Endothelial cell (in vitro differentiated cells): ENCODE results near the gene TLX2. TPM values are rescaled to one million over a fixed set of nuclear protein-coding genes. Genes with fewer than 3 reads are reported as not detected.
A peak's percentile ranks its signal among the peaks of the same experiment; 100 is the strongest.
"Not testable (repeated sequence)": the region's sequence is repeated elsewhere in the genome, so short reads cannot be mapped to it uniquely, and the experiment has no call there.

Source experiments
- DNase-seq: peaks from one replicate; pipeline ENCODE4 v3.0.0; 2021; ENCODE audit warnings: low spot score
- H3K27ac Mint-ChIP-seq: one replicate; pipeline ENCODE4 v1.8.0; 2021; ENCODE audit warnings: mixed read lengths, inconsistent platforms; ENCODE audit not compliant: unreplicated experiment
- H3K27me3 Mint-ChIP-seq: one replicate; pipeline ENCODE4 v1.8.0; 2021; ENCODE audit warnings: mild to moderate bottlenecking, moderate library complexity, mixed read lengths, inconsistent platforms; ENCODE audit not compliant: unreplicated experiment
- H3K36me3 Mint-ChIP-seq: one replicate; pipeline ENCODE4 v1.8.0; 2021; ENCODE audit warnings: mild to moderate bottlenecking, low read depth, mixed read lengths, inconsistent platforms; ENCODE audit not compliant: unreplicated experiment
- H3K4me1 Mint-ChIP-seq: one replicate; pipeline ENCODE4 v1.8.0; 2021; ENCODE audit warnings: mild to moderate bottlenecking, mixed read lengths, inconsistent platforms; ENCODE audit not compliant: unreplicated experiment
- H3K4me3 Mint-ChIP-seq: one replicate; pipeline ENCODE4 v1.8.0; 2021; ENCODE audit warnings: mild to moderate bottlenecking, mixed read lengths, inconsistent platforms; ENCODE audit not compliant: unreplicated experiment
- H3K9me3 Mint-ChIP-seq: one replicate; pipeline ENCODE4 v1.8.0; 2021; ENCODE audit warnings: mixed read lengths, inconsistent platforms; ENCODE audit not compliant: unreplicated experiment
- CTCF ChIP-seq: fragments of 200-600 bp; sonication (generic); IDR thresholded peaks from one replicate; pipeline ENCODE4 v1.5.0; 2021; ENCODE audit warnings: antibody characterized with exemption; ENCODE audit not compliant: unreplicated experiment
- total RNA-seq: library from RNA; stranded (reverse); fragmentation: NEBNext Ultra II Directional; extraction: Animal tissue kit (Norgen Biotek cat#: 25700); gene quantifications from one replicate; pipeline ENCODE4 v1.2.1, GENCODE V29; 2021; ENCODE audit not compliant: unreplicated experiment

TLX2 gene
- total RNA-seq, 1 donor from 2014 or later: not detected

DNA sequence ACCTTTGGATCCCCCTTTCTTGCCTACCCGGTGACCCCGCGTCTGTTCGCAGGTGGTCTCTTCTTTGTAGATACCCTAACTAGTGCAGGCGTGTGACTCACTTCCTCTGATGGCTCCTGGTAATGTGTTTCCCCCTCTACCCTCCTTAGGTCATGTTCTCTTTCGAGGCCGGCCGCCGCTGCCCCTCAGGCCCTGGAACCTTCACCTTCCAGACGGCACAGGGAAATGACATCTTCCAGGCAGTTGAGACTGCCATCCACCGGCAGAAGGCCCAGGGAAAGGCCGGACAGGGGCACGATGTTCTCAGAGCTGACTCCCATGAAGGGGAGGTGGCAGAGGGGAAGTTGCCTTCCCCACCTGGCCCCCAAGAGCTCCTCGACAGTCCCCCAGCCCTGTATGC, 41.9 kb downstream of the TLX2 start:
- no peak for TF ChIP-seq CTCF
- no peak overlapping the region for H3K4me3 Mint-ChIP-seq
- peaks cover 35% of the 10 kb centered on the region for H3K4me1 Mint-ChIP-seq
- H3K9me3 Mint-ChIP-seq: no peaks in the 10 kb centered on the region
- peaks cover 10% of the 10 kb centered on the region for H3K36me3 Mint-ChIP-seq
- no peak for DNase-seq
- H3K27ac Mint-ChIP-seq: no peak overlapping the region
- H3K27me3 Mint-ChIP-seq: peaks cover 8% of the 10 kb centered on the region

GRCh38 chr2:74556831-74557370, 42.7 kb downstream of the TLX2 start:
- no peak overlapping the region for H3K27ac Mint-ChIP-seq
- no peak for DNase-seq
- H3K4me1 Mint-ChIP-seq: peaks cover 43% of the 10 kb centered on the region
- peaks cover 13% of the 10 kb centered on the region for H3K27me3 Mint-ChIP-seq
- H3K4me3 Mint-ChIP-seq: no peak overlapping the region
- H3K9me3 Mint-ChIP-seq: no peaks in the 10 kb centered on the region
- no peak for TF ChIP-seq CTCF
- H3K36me3 Mint-ChIP-seq: peaks cover 5% of the 10 kb centered on the region

GRCh38 chr2:74558284-74559230, 44.3 kb downstream of the TLX2 start:
- H3K27ac Mint-ChIP-seq: peak overlapping the region; percentile 57
- no peaks in the 10 kb centered on the region for H3K36me3 Mint-ChIP-seq
- no peak overlapping the region for H3K4me3 Mint-ChIP-seq
- no peak for DNase-seq
- H3K27me3 Mint-ChIP-seq: peaks cover 17% of the 10 kb centered on the region
- no peaks in the 10 kb centered on the region for H3K9me3 Mint-ChIP-seq
- no peak for TF ChIP-seq CTCF
- H3K4me1 Mint-ChIP-seq: peaks cover 43% of the 10 kb centered on the region

- Mint-ChIP-seq H3K36me3 (no peaks in the 10 kb centered on the region), H3K4me3 (peak overlapping the region; percentile 75), H3K27ac (peak overlapping the region; percentile 96), H3K27me3 (peaks cover 19% of the 10 kb centered on the region), H3K9me3 (no peaks in the 10 kb centered on the region), H3K4me1 (peaks cover 41% of the 10 kb centered on the region)
- no peak for DNase-seq
- no peak for TF ChIP-seq CTCF
Measured at GRCh38 chr2:74559912-74560311, 45.7 kb downstream of the TLX2 start.

DNA sequence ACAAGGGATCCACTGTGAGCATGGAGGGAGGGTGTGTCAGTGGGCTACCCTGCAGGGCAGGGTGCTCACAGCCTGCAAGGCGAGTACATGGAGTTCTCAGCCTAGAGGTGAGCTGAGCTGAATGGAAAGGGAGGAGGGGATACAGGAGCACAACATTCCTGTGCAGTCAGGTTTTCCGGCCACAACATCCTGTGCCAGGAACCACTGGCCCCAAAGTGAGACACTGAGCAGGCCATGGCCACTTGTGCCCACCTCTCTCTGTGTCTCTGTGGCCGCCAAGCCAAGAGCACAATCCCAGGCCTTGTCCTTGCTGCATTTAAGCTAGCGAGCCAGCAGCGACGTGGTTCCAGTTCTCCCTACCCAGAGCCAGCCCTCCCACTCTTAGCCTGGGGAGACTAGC, 46.3 kb downstream of the TLX2 start:
- no peaks in the 10 kb centered on the region for H3K36me3 Mint-ChIP-seq
- TF ChIP-seq CTCF: no peak
- H3K27me3 Mint-ChIP-seq: peaks cover 19% of the 10 kb centered on the region
- no peaks in the 10 kb centered on the region for H3K9me3 Mint-ChIP-seq
- H3K27ac Mint-ChIP-seq: peak overlapping the region; percentile 96
- peak; percentile 26 for DNase-seq
- peak overlapping the region; percentile 75 for H3K4me3 Mint-ChIP-seq
- H3K4me1 Mint-ChIP-seq: peaks cover 41% of the 10 kb centered on the region

DNA sequence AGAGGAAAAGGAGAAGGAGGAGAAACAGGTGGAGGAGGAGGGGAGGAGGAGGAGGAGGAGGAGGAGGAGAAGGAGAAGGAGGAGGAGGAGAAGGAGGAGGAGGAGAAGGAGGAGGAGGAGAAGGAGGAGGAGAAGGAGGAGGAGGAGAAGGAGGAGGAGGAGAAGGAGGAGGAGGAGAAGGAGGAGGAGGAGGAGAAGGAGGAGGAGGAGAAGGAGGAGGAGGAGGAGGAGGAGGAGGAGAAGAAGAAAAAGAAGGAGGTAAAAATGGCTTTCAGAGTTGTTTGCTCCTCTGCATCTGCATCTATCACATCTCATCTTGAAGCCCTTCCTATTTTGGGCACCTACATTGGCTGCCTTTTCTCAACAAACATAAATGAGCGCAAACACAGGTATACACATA, 46.8 kb downstream of the TLX2 start:
- Mint-ChIP-seq H3K4me1 (peaks cover 40% of the 10 kb centered on the region), H3K27me3 (peaks cover 19% of the 10 kb centered on the region), H3K27ac (peak overlapping the region; percentile 54)
- H3K4me3 Mint-ChIP-seq, H3K36me3 Mint-ChIP-seq, H3K9me3 Mint-ChIP-seq, DNase-seq: not testable (repeated sequence)
